GM10266 (cell line): ENCODE measurements around the gene RTP4.

Experiments
- DNase-seq: peaks from one replicate; pipeline ENCODE4 v3.0.0; 2012; ENCODE audit errors: extremely low spot score
- CTCF ChIP-seq: IDR thresholded peaks from 2 replicates; pipeline ENCODE4 v1.5.1; 2012; ENCODE audit warnings: mild to moderate bottlenecking, low read depth; ENCODE audit not compliant: control insufficient read depth, insufficient read depth; ENCODE audit errors: missing control alignments

Gene RTP4

DNA sequence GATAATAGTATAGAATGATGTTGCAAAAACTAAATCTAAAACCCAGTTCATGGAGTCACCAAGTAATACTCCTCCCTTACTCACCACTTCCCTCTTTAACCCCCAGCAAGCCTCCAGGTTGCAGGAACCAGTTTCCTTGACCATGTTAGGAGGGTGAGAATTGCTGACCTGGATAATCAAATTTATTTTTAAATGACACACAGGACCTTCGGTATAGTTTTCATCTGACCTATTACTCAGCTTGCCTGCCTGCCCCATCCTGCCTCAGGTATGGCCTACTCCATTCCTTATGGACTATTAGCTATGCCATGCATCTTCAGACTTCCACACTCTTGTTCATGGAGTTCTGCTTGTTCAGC is 883 bp downstream of the RTP4 start:
- peak; percentile 64 for DNase-seq

DNA sequence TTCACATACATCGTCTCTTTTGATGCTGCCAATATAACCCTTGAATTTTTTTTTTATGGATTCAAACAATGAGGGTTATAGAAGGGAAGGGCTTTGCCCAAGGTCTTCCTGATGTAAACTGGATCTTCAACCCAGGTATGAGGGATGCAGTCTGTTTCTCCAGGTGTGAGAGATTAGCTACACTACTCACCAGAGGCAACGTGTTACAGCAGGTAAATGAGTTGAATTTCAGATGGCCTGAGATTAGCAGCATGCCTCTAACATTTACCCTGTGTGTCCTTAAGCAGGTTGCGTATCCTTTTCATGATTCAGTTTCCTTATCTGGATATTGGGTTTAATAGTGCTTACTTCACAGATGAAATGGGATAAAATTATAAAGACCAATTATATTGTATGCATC is 1.9 kb downstream of the RTP4 start:
- DNase-seq, result no peak
- TF ChIP-seq CTCF, result no peak

More for the DNA sequence above, 883 bp downstream of the RTP4 start:
- no peak for TF ChIP-seq CTCF

DNA sequence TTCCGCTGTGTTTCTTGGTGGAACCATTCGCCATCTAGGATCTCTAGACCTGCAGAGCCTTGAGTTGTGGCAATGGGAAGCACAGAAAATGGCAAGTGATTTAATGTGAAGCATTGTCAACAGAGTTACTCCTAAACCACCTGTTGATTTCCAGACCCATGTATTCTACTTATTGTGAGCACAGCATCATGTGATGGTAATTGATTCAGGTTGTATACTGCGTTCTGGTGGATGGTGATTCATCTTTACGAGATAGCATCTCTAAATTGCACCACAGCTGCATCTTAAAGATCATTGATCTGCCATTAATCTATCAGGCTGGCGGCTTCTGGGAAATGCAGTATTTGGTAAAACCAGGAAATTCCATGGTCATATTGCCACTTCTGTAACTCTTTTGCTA is 7.4 kb downstream of the RTP4 start:
- DNase-seq, result no peak
- no peak for TF ChIP-seq CTCF

- no peak for TF ChIP-seq CTCF
- no peak for DNase-seq
Observed at GRCh38 chr3:187377842-187378241, 9.7 kb downstream of the RTP4 start.

DNA sequence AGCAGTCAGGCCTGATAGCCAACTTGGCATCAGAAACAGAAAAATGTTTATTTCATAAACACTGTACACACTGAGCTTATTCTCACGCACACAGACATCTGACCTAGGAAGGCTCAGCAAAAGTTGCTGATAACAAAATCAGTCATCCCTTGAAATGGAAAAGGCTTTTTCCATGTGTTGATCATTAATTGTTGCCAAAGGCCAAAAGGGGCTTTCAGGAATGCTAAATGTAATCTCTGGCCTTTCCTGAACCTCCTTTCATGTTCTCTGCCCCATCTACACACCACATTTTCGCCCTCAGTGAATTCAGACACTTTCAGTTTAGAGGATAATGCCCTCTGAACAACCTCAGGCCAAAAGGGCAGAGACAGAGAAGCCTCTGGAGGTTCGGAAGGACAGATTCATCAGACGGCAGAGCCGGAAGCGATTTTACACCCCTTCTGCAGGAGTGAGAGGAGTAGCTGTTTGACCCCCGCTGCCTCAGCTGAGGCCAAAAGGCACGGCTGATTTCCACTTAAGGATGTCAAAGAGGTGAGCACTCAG is 14.5 kb downstream of the RTP4 start:
- DNase-seq, result no peak
- no peak for TF ChIP-seq CTCF

DNA sequence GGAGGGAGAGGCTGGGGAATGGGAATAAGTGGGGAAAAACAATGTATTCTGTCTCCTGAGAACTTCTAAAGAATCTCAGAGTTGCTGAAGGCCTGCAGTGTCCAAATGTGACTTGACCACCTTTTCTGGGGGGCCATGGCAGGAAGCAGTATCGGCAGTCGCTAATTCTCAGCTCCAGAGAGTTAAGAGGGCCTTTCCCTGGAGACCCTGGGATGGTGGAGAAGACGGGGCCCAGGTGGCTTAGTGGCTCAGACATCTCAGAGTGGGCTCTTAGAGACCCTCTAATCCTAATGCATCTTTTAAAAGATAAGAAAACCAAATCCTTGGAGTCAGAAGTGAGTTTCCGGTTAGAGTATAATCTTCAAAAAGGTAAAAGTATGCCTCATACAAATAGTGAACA is 15.1 kb downstream of the RTP4 start:
- DNase-seq, result no peak
- TF ChIP-seq CTCF, result no peak

GRCh38 chr3:187385296-187385695 is 17.1 kb downstream of the RTP4 start:
- TF ChIP-seq CTCF, result no peak
- no peak for DNase-seq
